T-helper 1 cell treated with Interleukin-12 subunit alpha and Interleukin-12 subunit beta and Interleukin-4 antibody, amounts not matched to agents 30 μg/mL and 1 μg/mL, for 36 hours (primary cell): Measurements from ENCODE around the gene KIF11.

Experiments used
- H3K27ac Mint-ChIP-seq: one replicate; pipeline ENCODE4 v1.8.0; 2021; ENCODE audit warnings: mild to moderate bottlenecking, mixed read lengths
- H3K27me3 Mint-ChIP-seq: one replicate; pipeline ENCODE4 v1.8.0; 2021; ENCODE audit warnings: low read depth, mixed read lengths
- H3K36me3 Mint-ChIP-seq: one replicate; pipeline ENCODE4 v1.8.0; 2021; ENCODE audit warnings: low read depth, mixed read lengths
- H3K4me1 Mint-ChIP-seq: one replicate; pipeline ENCODE4 v1.8.0; 2021; ENCODE audit warnings: low read depth, mixed read lengths
- H3K4me3 Mint-ChIP-seq: one replicate; pipeline ENCODE4 v1.8.0; 2021; ENCODE audit warnings: mild to moderate bottlenecking, moderate library complexity, mixed read lengths
- H3K9me3 Mint-ChIP-seq: one replicate; pipeline ENCODE4 v1.8.0; 2021; ENCODE audit warnings: mixed read lengths

The KIF11 gene

DNA sequence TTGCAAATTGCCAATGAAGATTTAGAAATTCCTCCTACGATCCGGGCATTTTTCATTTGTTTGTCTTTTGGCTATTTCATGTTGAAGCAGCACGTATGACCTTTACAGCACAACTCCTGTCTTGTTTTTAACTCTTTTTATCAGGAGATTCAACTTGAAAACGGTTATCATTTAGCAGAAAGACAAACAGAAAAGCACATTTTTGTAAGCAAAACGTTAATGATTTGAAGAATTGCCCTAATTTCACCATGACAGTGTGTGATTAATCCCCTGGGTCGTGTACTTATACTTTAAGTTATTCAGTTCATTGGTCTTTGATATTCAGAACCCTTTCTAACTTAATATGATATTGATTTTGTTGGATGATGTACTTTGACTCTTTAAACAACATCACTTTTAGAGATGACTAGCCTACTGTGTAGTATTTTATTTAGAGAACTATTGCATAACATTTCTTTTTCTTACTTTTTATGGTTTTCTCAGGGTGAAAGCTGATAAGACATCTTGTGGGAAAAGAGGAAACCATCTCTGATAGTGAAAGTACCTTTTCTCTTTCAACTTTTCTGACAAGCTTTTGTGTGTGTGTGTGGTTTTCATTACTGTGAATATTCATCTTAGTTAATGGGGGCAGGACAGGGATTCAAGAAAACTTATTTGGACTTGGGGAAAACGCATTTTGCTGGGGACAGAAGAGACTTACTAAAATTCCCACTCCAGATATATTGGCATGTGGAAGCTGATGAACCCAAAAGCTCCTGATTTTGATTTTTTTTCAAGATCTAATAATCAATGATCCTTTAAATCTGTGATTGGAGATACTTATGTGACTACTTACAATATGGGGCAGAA is 105.0 kb downstream of the KIF11 start:
- no peaks in the 10 kb centered on the region for H3K9me3 Mint-ChIP-seq
- H3K4me1 Mint-ChIP-seq = peaks cover 11% of the 10 kb centered on the region
- no peak overlapping the region for H3K4me3 Mint-ChIP-seq
- no peaks in the 10 kb centered on the region for H3K36me3 Mint-ChIP-seq
- no peak overlapping the region for H3K27ac Mint-ChIP-seq
- H3K27me3 Mint-ChIP-seq = peaks cover 76% of the 10 kb centered on the region

DNA sequence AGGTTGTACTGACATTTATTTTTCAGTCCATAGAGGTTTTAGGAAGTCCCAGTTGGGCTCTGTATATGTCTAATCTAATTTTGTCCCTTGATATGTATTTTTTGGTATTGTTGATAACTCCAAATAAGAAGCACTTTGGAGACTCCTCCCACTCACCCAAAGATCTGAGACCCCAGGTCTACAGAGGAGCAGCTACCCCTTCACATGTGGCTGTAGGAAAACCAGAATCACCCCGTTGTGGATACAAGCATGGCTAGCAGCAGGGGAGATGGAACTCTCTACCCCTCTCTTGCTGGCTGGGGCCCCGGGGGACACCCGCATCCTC is 106.2 kb downstream of the KIF11 start:
- Mint-ChIP-seq H3K36me3 (no peaks in the 10 kb centered on the region), H3K4me1 (peaks cover 11% of the 10 kb centered on the region), H3K27me3 (peaks cover 70% of the 10 kb centered on the region), H3K27ac (no peak overlapping the region), H3K4me3 (peak overlapping the region; percentile 73), H3K9me3 (no peaks in the 10 kb centered on the region)

DNA sequence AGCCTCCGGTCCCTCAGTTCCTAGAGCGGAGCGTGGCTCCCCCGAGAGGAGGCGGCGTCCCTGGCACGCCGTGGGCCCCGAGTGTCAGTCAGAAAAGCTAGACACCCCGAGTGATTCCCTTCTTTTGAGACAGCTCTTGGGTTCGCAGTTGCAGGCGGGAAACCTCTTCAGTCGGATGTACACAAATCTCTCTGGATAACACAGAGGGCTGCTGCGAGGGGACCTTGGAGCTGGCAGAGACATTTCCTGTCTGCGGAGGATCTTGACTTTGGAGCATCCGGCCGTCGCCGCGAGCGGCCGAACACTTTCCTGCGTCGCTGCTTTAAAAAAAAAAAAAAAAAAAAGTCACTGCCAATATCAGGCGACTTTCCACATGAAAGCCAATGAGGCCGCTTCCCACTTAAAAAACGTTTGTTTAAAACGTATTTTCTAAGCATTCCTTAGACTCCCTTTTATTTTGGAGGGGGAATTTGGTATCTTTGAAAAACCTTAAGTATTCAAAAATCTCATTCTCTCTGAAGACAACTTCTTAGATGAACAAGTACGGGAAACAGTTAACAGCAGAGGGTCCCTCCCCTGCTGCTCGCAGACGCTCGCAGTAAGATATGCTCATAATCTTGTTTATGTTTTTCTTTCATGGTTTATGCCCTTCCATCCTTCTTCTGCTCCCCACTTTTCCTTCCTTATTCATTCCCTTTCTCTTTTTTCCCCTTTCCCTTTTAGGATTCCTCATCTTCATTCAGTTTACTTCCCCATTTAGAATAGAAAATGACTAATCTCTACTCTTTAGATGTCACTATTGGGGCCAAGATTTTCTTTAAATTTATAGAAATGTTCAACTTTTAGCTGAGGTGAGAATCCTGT is 106.8 kb downstream of the KIF11 start:
- Mint-ChIP-seq H3K9me3 (no peaks in the 10 kb centered on the region), H3K36me3 (no peaks in the 10 kb centered on the region), H3K27ac (no peak overlapping the region), H3K27me3 (peaks cover 65% of the 10 kb centered on the region), H3K4me1 (peaks cover 11% of the 10 kb centered on the region), H3K4me3 (peak overlapping the region; percentile 73)

DNA sequence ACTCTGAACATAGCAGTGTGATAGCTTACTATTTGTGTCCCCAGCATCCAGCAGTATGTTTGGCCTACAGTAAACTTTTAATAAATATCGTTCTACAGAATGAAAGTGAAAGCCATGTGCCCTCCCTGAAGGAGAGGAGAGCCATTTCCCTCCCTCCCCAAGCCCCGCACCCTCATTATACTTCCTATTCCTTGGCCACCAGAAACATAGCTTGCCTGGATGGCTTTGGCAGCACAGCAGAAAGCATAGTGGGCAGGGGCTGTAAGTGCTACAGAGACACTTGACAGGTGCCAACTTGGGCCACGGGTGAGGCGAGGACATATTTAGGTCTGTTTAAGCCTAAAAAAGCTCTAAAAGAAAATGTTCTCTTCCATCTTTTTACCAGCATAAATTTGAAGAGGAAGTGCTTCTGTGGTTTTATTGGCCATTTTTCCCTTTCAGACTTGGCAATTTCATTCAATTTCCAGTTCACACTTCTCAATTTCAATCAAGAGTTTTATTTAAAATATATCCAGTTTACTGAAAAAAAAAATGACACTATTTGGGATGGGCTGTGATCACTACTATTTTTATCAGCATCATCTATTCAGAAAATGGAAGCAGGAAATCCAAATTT is 109.5 kb downstream of the KIF11 start:
- H3K36me3 Mint-ChIP-seq = no peaks in the 10 kb centered on the region
- no peaks in the 10 kb centered on the region for H3K9me3 Mint-ChIP-seq
- no peak overlapping the region for H3K27ac Mint-ChIP-seq
- H3K4me3 Mint-ChIP-seq = no peak overlapping the region
- peaks cover 11% of the 10 kb centered on the region for H3K4me1 Mint-ChIP-seq
- peaks cover 56% of the 10 kb centered on the region for H3K27me3 Mint-ChIP-seq
